Activated CD8-positive, alpha-beta T cell treated with anti-CD3 and anti-CD28 coated beads for 36 hours (primary cell): ENCODE data around the gene SV2C. TPM values are rescaled to one million over a fixed set of nuclear protein-coding genes. Genes with fewer than 3 reads are reported as not detected.

Experiments used
- ATAC-seq: fragments of 200-7000 bp; cut with Tn5 transposase; one replicate; pipeline ENCODE4 v1.10.0; 2021; ENCODE audit warnings: mild to moderate bottlenecking, moderate library complexity
- CTCF ChIA-PET: fragments of 350-600 bp; sonication (Branson Sonifier 250); formaldehyde crosslinking; loops from one replicate; lab custom pipeline; 2021; ENCODE audit warnings: antibody characterized with exemption; lab: Charles Lee
- POLR2A ChIA-PET: fragments of 350-600 bp; sonication (Branson Sonifier 250); formaldehyde crosslinking; loops from one replicate; lab custom pipeline; 2021; ENCODE audit warnings: antibody characterized with exemption; lab: Charles Lee
- DNase-seq: peaks from one replicate; pipeline ENCODE4 v3.0.0-alpha.2; 2020
- H3K27ac Mint-ChIP-seq: one replicate; pipeline ENCODE4 v1.8.0; 2021; ENCODE audit warnings: mild to moderate bottlenecking, mixed read lengths
- H3K27me3 Mint-ChIP-seq: one replicate; pipeline ENCODE4 v1.8.0; 2021; ENCODE audit warnings: mixed read lengths
- H3K36me3 Mint-ChIP-seq: one replicate; pipeline ENCODE4 v1.8.0; 2021; ENCODE audit warnings: low read depth, mixed read lengths
- H3K4me1 Mint-ChIP-seq: one replicate; pipeline ENCODE4 v1.8.0; 2021; ENCODE audit warnings: low read depth, mixed read lengths
- H3K4me3 Mint-ChIP-seq: one replicate; pipeline ENCODE4 v1.8.0; 2021; ENCODE audit warnings: mild to moderate bottlenecking, moderate library complexity, mixed read lengths
- H3K9me3 Mint-ChIP-seq: one replicate; pipeline ENCODE4 v1.8.0; 2021; ENCODE audit warnings: mixed read lengths
- CTCF ChIP-seq: fragments of 200-600 bp; IDR thresholded peaks from one replicate; pipeline ENCODE4 v1.8.0; 2022; ENCODE audit warnings: antibody characterized with exemption, mild to moderate bottlenecking
- intact Hi-C: fragments of 100-400 bp; cut with micrococcal nuclease; formaldehyde crosslinking; loops from one replicate; pipeline ENCODE4 v1.10.0; 2022
- total RNA-seq, 2 experiments: library from RNA; stranded (reverse); gene quantifications; one replicate each; pipeline ENCODE4 v1.2.3, GENCODE V29; 2021

SV2C gene
- total RNA-seq, 2 experiments from 2014 or later = 0.07 TPM; not detected in 1

- no peaks in the 10 kb centered on the region for H3K27me3 Mint-ChIP-seq
- TF ChIP-seq CTCF = no peak
- DNase-seq (no peak), ATAC-seq (no peak)
- CTCF ChIA-PET = interaction anchor here (0.8 kb wide), 1 partner anchor 172 kb away, joined by 3 read pairs; no protein-coding TSS in a partner anchor
- intact Hi-C loops = no loop called here
- no peak overlapping the region for H3K4me3 Mint-ChIP-seq
- no peaks in the 10 kb centered on the region for H3K9me3 Mint-ChIP-seq
- peaks cover 23% of the 10 kb centered on the region for H3K4me1 Mint-ChIP-seq
- H3K36me3 Mint-ChIP-seq = no peaks in the 10 kb centered on the region
- no peak overlapping the region for H3K27ac Mint-ChIP-seq
- POLR2A ChIA-PET = interaction anchor here (1.3 kb wide), 1 partner anchor 32 kb away, joined by 4 read pairs; no protein-coding TSS in a partner anchor
Observed at GRCh38 chr5:76371960-76372322, 288.8 kb downstream of the SV2C start.

GRCh38 chr5:76372323-76373054, 289.3 kb downstream of the SV2C start:
- Mint-ChIP-seq H3K36me3 (no peaks in the 10 kb centered on the region), H3K9me3 (no peaks in the 10 kb centered on the region), H3K4me3 (no peak overlapping the region), H3K4me1 (peaks cover 20% of the 10 kb centered on the region), H3K27me3 (no peaks in the 10 kb centered on the region), H3K27ac (no peak overlapping the region)
- ChIA-PET POLR2A (interaction anchor here (1.3 kb wide), 1 partner anchor 31 kb away, joined by 4 read pairs; no protein-coding TSS in a partner anchor), CTCF (no interaction called here)
- intact Hi-C loops = no loop called here
- no peak for TF ChIP-seq CTCF
- DNase-seq (no peak), ATAC-seq (no peak)

GRCh38 chr5:76376148-76376865, 293.1 kb downstream of the SV2C start:
- ChIA-PET POLR2A (no interaction called here), CTCF (interaction anchor here (1.1 to 1.2 kb wide), 3 partner anchors 8 to 207 kb away, joined by 3 to 4 read pairs (median 3); no protein-coding TSS in a partner anchor)
- no peak overlapping the region for H3K27ac Mint-ChIP-seq
- peaks cover 24% of the 10 kb centered on the region for H3K4me1 Mint-ChIP-seq
- no peak for TF ChIP-seq CTCF
- H3K27me3 Mint-ChIP-seq = no peaks in the 10 kb centered on the region
- no peaks in the 10 kb centered on the region for H3K36me3 Mint-ChIP-seq
- H3K9me3 Mint-ChIP-seq = no peaks in the 10 kb centered on the region
- DNase-seq (peak; percentile 19), ATAC-seq (peak; percentile 59)
- intact Hi-C loops = no loop called here
- H3K4me3 Mint-ChIP-seq = no peak overlapping the region

DNA sequence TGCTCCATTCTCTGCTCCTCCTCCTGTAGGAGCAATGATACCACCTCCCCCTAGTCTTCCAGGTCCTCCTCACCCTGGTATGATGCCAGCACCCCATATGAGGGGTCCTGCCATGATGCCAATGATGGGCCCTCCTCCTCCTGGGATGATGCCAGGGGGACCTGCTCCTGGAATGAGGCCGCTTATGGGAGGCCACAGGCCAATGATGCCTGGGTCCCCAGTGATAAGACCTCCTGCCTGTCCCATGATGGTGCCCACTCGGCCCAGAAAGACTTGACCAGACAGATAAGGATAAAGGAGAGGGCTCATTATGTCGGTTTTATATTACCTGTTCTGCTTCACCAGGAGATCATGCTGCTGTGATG, 293.7 kb downstream of the SV2C start:
- H3K4me1 Mint-ChIP-seq = peaks cover 24% of the 10 kb centered on the region
- no peak overlapping the region for H3K4me3 Mint-ChIP-seq
- no peaks in the 10 kb centered on the region for H3K36me3 Mint-ChIP-seq
- ChIA-PET CTCF (interaction anchor here (0.7 to 1.2 kb wide), 3 partner anchors 9 to 206 kb away, joined by 3 to 4 read pairs (median 3); no protein-coding TSS in a partner anchor), POLR2A (no interaction called here)
- H3K27me3 Mint-ChIP-seq = no peaks in the 10 kb centered on the region
- intact Hi-C loops = no loop called here
- DNase-seq (no peak), ATAC-seq (no peak)
- H3K27ac Mint-ChIP-seq = no peak overlapping the region
- no peak for TF ChIP-seq CTCF
- H3K9me3 Mint-ChIP-seq = no peaks in the 10 kb centered on the region

DNA sequence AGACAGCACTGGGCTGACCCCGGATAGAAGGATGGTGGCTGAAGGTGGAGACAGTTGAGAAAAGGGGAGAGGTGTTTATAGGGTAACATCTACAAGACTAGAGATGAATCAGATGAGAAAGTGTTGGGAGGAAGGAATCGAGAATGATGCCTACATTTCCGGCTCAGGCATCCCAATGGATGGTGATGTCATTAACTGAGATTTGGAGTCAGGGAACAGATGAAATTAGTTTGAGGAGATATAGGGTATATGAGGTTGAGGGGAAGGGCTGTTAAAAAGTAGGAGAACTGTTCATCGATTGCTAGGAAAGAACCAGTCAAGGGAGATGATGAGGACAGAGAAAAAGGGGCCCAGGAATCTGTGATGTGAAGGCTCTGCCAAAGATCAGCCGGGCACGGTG, 295.2 kb downstream of the SV2C start:
- CTCF ChIA-PET = interaction anchor here (1.0 kb wide), 1 partner anchor 165 kb away, joined by 3 read pairs; no protein-coding TSS in a partner anchor
- Mint-ChIP-seq H3K27me3 (no peaks in the 10 kb centered on the region), H3K4me1 (peaks cover 26% of the 10 kb centered on the region), H3K27ac (no peak overlapping the region), H3K4me3 (no peak overlapping the region), H3K9me3 (no peaks in the 10 kb centered on the region), H3K36me3 (no peaks in the 10 kb centered on the region)
- intact Hi-C loops = no loop called here
- DNase-seq = no peak
- TF ChIP-seq CTCF = no peak
- ATAC-seq = no peak
- POLR2A ChIA-PET = no interaction called here
